ENCODE measurements around the gene CD81.

- TF ChIP-seq CTCF (IDR thresholded peaks at IDR 0.05 in 4 of 5, conservative IDR thresholded peaks at IDR 0.05 in 1 of 5) (no peak), POLR2A (IDR thresholded peaks at IDR 0.05) (no peak)
Measured at GRCh38 chr11:2400762-2401435, 23.8 kb downstream of the CD81 start.

All from gastrocnemius medialis (tissue), 4 donors.